Esophagus muscularis mucosa (tissue), 4 donors: Measurements from ENCODE around the gene KIF19. TPM values are rescaled to one million over a fixed set of nuclear protein-coding genes. Genes with fewer than 3 reads are reported as not detected.

Experiments
- DNase-seq: peaks from one replicate; pipeline ENCODE4 v3.0.0-alpha.2; 2017; ENCODE audit errors: extremely low spot score
- H3K27ac ChIP-seq, 4 donors: fragments of 200-600 bp; sonication (generic); replicated peaks in 1 of 4; 1 replicate in 3 of 4; 2 replicates in 1 of 4; pipeline ENCODE4 v1.5.1; 2016 to 2019; ENCODE audit warnings: mild to moderate bottlenecking in 1 of 4
- H3K27me3 ChIP-seq, 4 donors: fragments of 200-600 bp; sonication (generic); one replicate each; pipeline versions ENCODE4 v1.5.1 to v1.6.0; 2016 to 2019
- H3K36me3 ChIP-seq, 4 donors: fragments of 200-600 bp; sonication (generic); one replicate each; pipeline ENCODE4 v1.5.1; 2016 to 2019
- H3K4me1 ChIP-seq, 4 donors: fragments of 200-600 bp; sonication (generic); one replicate each; pipeline ENCODE4 v1.5.1; 2016 to 2019
- H3K4me3 ChIP-seq, 4 donors: fragments of 200-600 bp; sonication (generic); 1 replicate in 2 of 4; 2 replicates in 2 of 4; pipeline ENCODE4 v1.5.1; 2016 to 2019; ENCODE audit warnings: mild to moderate bottlenecking in 4 of 4, moderate library complexity in 1 of 4
- H3K9me3 ChIP-seq, 4 donors: fragments of 200-600 bp; sonication (generic); 1 replicate in 3 of 4; 2 replicates in 1 of 4; pipeline ENCODE4 v1.5.1; 2016 to 2019
- EP300 ChIP-seq: sonication (generic); formaldehyde crosslinking; IDR thresholded peaks from one replicate; pipeline ENCODE4 v1.6.1; 2017; ENCODE audit warnings: antibody characterized with exemption
- POLR2A ChIP-seq: fragments of 450-650 bp; IDR thresholded peaks from one replicate; pipeline ENCODE4 v1.6.1; 2017; ENCODE audit warnings: antibody characterized with exemption, moderate library complexity, mild to moderate bottlenecking, low read depth
- POLR2AphosphoS5 ChIP-seq, 2 donors: sonication (generic); formaldehyde crosslinking; IDR thresholded peaks; one replicate each; pipeline ENCODE4 v1.6.1; 2017; ENCODE audit warnings: antibody characterized with exemption in 2 of 2
- WGBS: methylation state at CpG from one replicate; pipeline ENCODE4 v1.1.5; 2018; 5-methylcytosine and 5-hydroxymethylcytosine counted together
- intact Hi-C: fragments of 100-400 bp; cut with DNase I; formaldehyde crosslinking; loops from one replicate; pipeline ENCODE4 v1.15.1; 2023
- total RNA-seq, 4 donors: library from RNA; depleted of rRNA; stranded (reverse); fragments of >200 nt; gene quantifications; one replicate each; pipeline versions ENCODE4 v1.1.0 to v1.2.1, GENCODE V29; 2016
- TF ChIP-seq, protein P1 (sequence below), 3 experiments: fragments of 200-600 bp in 2 of 3; fragments of 450-650 bp in 1 of 3; sonication (generic) in 2 of 3; IDR thresholded peaks; one replicate each; pipeline ENCODE4 v1.5.1; 2017 to 2019; ENCODE audit warnings: antibody characterized with exemption in 3 of 3, mild to moderate bottlenecking in 2 of 3, moderate library complexity in 1 of 3

KIF19 gene
- total RNA-seq, 4 donors from 2014 or later: under 0.01 to 3.8 (median 1.3) TPM

- no peak for DNase-seq
- Histone ChIP-seq H3K4me3 (no peak overlapping the region), H3K27ac (no peak overlapping the region), H3K27me3 (peaks cover 0 to 82% (median 0%) of the 10 kb centered on the region in 4 donors), H3K36me3 (no peaks in the 10 kb centered on the region), H3K9me3 (peaks cover 0 to 12% (median 9%) of the 10 kb centered on the region in 4 donors), H3K4me1 (no peaks in the 10 kb centered on the region)
- 79% methylated on average over 7 of the region's 7 CpGs for WGBS
- intact Hi-C loops: no loop called here
- no peak for TF ChIP-seq POLR2AphosphoS5 (IDR thresholded peaks at IDR 0.05)
- no peak for TF ChIP-seq POLR2A
- TF ChIP-seq, protein P1, sequence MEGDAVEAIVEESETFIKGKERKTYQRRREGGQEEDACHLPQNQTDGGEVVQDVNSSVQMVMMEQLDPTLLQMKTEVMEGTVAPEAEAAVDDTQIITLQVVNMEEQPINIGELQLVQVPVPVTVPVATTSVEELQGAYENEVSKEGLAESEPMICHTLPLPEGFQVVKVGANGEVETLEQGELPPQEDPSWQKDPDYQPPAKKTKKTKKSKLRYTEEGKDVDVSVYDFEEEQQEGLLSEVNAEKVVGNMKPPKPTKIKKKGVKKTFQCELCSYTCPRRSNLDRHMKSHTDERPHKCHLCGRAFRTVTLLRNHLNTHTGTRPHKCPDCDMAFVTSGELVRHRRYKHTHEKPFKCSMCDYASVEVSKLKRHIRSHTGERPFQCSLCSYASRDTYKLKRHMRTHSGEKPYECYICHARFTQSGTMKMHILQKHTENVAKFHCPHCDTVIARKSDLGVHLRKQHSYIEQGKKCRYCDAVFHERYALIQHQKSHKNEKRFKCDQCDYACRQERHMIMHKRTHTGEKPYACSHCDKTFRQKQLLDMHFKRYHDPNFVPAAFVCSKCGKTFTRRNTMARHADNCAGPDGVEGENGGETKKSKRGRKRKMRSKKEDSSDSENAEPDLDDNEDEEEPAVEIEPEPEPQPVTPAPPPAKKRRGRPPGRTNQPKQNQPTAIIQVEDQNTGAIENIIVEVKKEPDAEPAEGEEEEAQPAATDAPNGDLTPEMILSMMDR (IDR thresholded peaks at IDR 0.05): no peak
- no peak for TF ChIP-seq EP300
Observed at GRCh38 chr17:74336307-74336706, 10.3 kb downstream of the KIF19 start.

GRCh38 chr17:74337834-74338500 lies 11.9 kb downstream of the KIF19 start:
- 74% methylated on average over 9 of the region's 12 CpGs for WGBS
- Histone ChIP-seq H3K27me3 (peaks cover 0 to 80% (median 0%) of the 10 kb centered on the region in 4 donors), H3K4me1 (no peaks in the 10 kb centered on the region), H3K27ac (no peak overlapping the region), H3K36me3 (no peaks in the 10 kb centered on the region), H3K4me3 (no peak overlapping the region), H3K9me3 (peaks cover 0 to 12% (median 9%) of the 10 kb centered on the region in 4 donors)
- TF ChIP-seq EP300: no peak
- no peak for TF ChIP-seq POLR2A
- TF ChIP-seq, protein P1 (IDR thresholded peaks at IDR 0.05): no peak
- TF ChIP-seq POLR2AphosphoS5 (IDR thresholded peaks at IDR 0.05): no peak
- DNase-seq: no peak
- intact Hi-C loops: no loop called here

DNA sequence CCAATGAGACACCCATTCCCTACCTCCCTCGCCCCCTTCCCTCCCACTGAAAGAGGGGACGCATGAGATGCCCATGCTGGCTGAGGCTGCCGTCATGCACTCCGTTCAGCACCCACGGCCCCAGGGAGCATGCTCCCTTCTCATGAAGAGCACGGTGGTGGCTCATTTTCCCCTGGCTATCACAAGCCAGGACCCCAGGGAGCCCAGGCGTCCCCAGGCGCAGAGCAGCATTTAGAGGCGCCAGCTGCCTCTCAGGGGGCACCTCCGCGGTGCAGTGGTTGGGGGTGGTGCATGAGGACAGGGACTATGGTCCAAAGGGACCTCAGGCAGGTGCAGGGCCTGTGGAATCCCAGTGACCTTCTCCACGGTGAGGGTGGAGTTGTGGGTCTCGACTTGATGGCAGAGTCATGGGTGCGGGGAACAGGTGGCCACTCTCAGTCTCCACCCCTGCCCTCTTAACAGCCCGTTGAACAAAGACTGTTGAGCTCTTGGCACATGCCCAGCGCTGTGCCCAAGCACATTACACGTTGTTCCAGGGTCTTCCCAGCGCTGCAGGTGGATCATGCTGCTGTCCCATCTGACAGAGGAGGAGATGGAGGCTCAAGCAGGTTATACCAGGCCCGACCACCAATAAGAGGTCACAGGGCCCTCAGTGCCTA lies 13.6 kb downstream of the KIF19 start:
- 72% methylated on average over 10 of the region's 19 CpGs for WGBS
- intact Hi-C loops: no loop called here
- Histone ChIP-seq H3K4me3 (no peak overlapping the region), H3K9me3 (peaks cover 0 to 3% (median under 1%) of the 10 kb centered on the region in 4 donors), H3K36me3 (no peaks in the 10 kb centered on the region), H3K4me1 (no peaks in the 10 kb centered on the region), H3K27ac (no peak overlapping the region), H3K27me3 (peaks cover 0 to 89% (median 0%) of the 10 kb centered on the region in 4 donors)
- TF ChIP-seq EP300 (no peak), POLR2A (no peak), POLR2AphosphoS5 (IDR thresholded peaks at IDR 0.05) (no peak)
- TF ChIP-seq, protein P1 (IDR thresholded peaks at IDR 0.05): no peak
- no peak for DNase-seq

GRCh38 chr17:74340470-74341023 lies 14.5 kb downstream of the KIF19 start:
- no peak overlapping the region for H3K4me3 ChIP-seq
- H3K27me3 ChIP-seq: peaks cover 0 to 89% (median 0%) of the 10 kb centered on the region in 4 donors
- H3K9me3 ChIP-seq: no peaks in the 10 kb centered on the region
- TF ChIP-seq POLR2AphosphoS5 (IDR thresholded peaks at IDR 0.05) (no peak), EP300 (no peak), POLR2A (no peak)
- TF ChIP-seq, protein P1 (IDR thresholded peaks at IDR 0.05): no peak
- 71% methylated on average over 13 of the region's 13 CpGs for WGBS
- H3K36me3 ChIP-seq: no peaks in the 10 kb centered on the region
- no peak overlapping the region for H3K27ac ChIP-seq
- intact Hi-C loops: no loop called here
- no peak for DNase-seq
- H3K4me1 ChIP-seq: no peaks in the 10 kb centered on the region
